ENCODE results near the gene PHLPP1.

Gene PHLPP1

DNA sequence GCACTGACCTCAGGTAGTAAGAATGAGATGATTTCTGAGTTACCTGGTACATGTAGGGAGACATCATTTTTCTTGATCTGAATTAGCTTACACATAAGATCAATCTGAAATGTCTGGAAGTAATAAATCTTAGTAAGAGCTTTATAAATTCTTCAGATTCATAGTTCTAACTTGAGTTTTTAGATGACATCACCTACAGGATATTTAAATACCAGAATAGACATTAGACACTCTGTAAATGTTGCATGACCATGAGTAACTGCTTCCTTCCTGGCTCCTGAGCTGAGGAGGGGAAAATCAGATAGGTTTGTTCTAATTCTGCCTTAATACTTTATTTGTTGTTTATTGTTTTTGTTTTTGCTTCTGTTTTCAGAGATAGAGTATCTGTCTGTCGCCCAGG, 181.8 kb downstream of the PHLPP1 start:
- Histone ChIP-seq H3K27ac (no peak overlapping the region), H3K79me2 (no peaks in the 10 kb centered on the region), H3K4me1 (peaks cover 6% of the 10 kb centered on the region), H3K9ac (no peak overlapping the region), H3K4me3 (ENCODE audit: low read depth, low read length) (no peak overlapping the region), H3K27me3 (ENCODE audit: control insufficient read depth, insufficient read depth, low read length) (no peaks in the 10 kb centered on the region), H3K36me3 (ENCODE audit: control insufficient read depth, insufficient read depth, low read length) (no peaks in the 10 kb centered on the region), H3K9me3 (ENCODE audit: control insufficient read depth, low read length) (no peaks in the 10 kb centered on the region), H2AFZ (no peak overlapping the region), H3K4me2 (ENCODE audit: low read length) (no peak overlapping the region)
- TF ChIP-seq, protein P1, sequence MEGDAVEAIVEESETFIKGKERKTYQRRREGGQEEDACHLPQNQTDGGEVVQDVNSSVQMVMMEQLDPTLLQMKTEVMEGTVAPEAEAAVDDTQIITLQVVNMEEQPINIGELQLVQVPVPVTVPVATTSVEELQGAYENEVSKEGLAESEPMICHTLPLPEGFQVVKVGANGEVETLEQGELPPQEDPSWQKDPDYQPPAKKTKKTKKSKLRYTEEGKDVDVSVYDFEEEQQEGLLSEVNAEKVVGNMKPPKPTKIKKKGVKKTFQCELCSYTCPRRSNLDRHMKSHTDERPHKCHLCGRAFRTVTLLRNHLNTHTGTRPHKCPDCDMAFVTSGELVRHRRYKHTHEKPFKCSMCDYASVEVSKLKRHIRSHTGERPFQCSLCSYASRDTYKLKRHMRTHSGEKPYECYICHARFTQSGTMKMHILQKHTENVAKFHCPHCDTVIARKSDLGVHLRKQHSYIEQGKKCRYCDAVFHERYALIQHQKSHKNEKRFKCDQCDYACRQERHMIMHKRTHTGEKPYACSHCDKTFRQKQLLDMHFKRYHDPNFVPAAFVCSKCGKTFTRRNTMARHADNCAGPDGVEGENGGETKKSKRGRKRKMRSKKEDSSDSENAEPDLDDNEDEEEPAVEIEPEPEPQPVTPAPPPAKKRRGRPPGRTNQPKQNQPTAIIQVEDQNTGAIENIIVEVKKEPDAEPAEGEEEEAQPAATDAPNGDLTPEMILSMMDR (IDR thresholded peaks at IDR 0.05) = no peak

DNA sequence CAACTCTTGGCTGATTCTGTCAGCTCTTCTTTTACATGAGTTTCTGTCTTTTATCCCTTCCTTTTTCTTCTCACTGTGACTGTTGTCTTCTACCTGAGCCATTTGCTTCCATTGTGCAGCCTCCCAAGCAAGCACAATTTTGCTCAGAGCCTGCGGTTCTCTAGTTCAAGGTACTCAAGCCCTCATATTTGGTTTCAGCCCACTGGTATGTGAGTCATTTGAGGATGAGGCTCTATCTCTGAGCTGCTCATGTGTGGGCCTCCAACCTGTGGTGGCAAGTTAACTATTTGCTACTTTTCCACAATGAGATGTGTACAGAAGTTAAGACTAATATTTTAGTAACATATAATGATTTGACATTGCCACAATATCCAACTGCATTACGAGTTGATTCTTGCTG, 183.0 kb downstream of the PHLPP1 start:
- no peaks in the 10 kb centered on the region for H3K36me3 ChIP-seq (ENCODE audit: control insufficient read depth, insufficient read depth, low read length)
- H3K4me1 ChIP-seq = peaks cover 6% of the 10 kb centered on the region
- H3K4me3 ChIP-seq (ENCODE audit: low read depth, low read length) = no peak overlapping the region
- TF ChIP-seq, protein P1 (IDR thresholded peaks at IDR 0.05) = no peak
- H3K9me3 ChIP-seq (ENCODE audit: control insufficient read depth, low read length) = no peaks in the 10 kb centered on the region
- no peaks in the 10 kb centered on the region for H3K27me3 ChIP-seq (ENCODE audit: control insufficient read depth, insufficient read depth, low read length)
- H3K9ac ChIP-seq = no peak overlapping the region
- H3K79me2 ChIP-seq = no peaks in the 10 kb centered on the region
- no peak overlapping the region for H3K4me2 ChIP-seq (ENCODE audit: low read length)
- no peak overlapping the region for H3K27ac ChIP-seq
- H2AFZ ChIP-seq = no peak overlapping the region

DNA sequence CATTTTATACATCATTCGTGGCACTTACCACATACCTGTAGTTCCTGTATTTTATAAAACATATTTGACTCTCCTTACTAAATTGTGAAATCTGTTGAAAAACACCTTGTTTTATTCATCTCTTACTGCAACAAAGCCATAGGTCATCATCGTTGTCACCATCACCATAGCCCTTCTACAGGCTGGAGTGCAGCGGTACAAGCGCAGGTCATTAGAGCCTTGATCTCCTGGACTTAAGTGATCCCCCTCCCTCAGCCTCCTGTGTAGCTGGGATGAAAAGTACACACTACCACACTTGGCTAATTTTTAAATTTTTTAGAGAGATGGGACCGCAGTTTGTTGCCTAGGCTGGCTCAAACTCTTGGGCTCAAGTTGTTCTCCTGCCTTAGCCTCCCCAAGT, 184.2 kb downstream of the PHLPP1 start:
- H3K4me1 ChIP-seq = peaks cover 3% of the 10 kb centered on the region
- H3K79me2 ChIP-seq = no peaks in the 10 kb centered on the region
- H2AFZ ChIP-seq = no peak overlapping the region
- no peaks in the 10 kb centered on the region for H3K27me3 ChIP-seq (ENCODE audit: control insufficient read depth, insufficient read depth, low read length)
- H3K9ac ChIP-seq = no peak overlapping the region
- no peak overlapping the region for H3K4me2 ChIP-seq (ENCODE audit: low read length)
- no peaks in the 10 kb centered on the region for H3K9me3 ChIP-seq (ENCODE audit: control insufficient read depth, low read length)
- no peak overlapping the region for H3K4me3 ChIP-seq (ENCODE audit: low read depth, low read length)
- H3K27ac ChIP-seq = no peak overlapping the region
- H3K36me3 ChIP-seq (ENCODE audit: control insufficient read depth, insufficient read depth, low read length) = no peaks in the 10 kb centered on the region
- TF ChIP-seq, protein P1 (IDR thresholded peaks at IDR 0.05) = no peak

- TF ChIP-seq, protein P1 (IDR thresholded peaks at IDR 0.05) = no peak
- H3K4me3 ChIP-seq (ENCODE audit: low read depth, low read length) = no peak overlapping the region
- no peaks in the 10 kb centered on the region for H3K36me3 ChIP-seq (ENCODE audit: control insufficient read depth, insufficient read depth, low read length)
- no peak overlapping the region for H3K4me2 ChIP-seq (ENCODE audit: low read length)
- no peak overlapping the region for H3K27ac ChIP-seq
- no peaks in the 10 kb centered on the region for H3K79me2 ChIP-seq
- no peaks in the 10 kb centered on the region for H3K9me3 ChIP-seq (ENCODE audit: control insufficient read depth, low read length)
- H3K9ac ChIP-seq = no peak overlapping the region
- no peak overlapping the region for H2AFZ ChIP-seq
- H3K4me1 ChIP-seq = peaks cover 8% of the 10 kb centered on the region
- H3K27me3 ChIP-seq (ENCODE audit: control insufficient read depth, insufficient read depth, low read length) = no peaks in the 10 kb centered on the region
Observed at GRCh38 chr18:62900132-62900883, 185.0 kb downstream of the PHLPP1 start.

GRCh38 chr18:62902776-62903175, 187.4 kb downstream of the PHLPP1 start:
- Histone ChIP-seq H2AFZ (no peak overlapping the region), H3K4me3 (ENCODE audit: low read depth, low read length) (no peak overlapping the region), H3K9ac (no peak overlapping the region), H3K9me3 (ENCODE audit: control insufficient read depth, low read length) (no peaks in the 10 kb centered on the region), H3K27me3 (ENCODE audit: control insufficient read depth, insufficient read depth, low read length) (no peaks in the 10 kb centered on the region), H3K79me2 (no peaks in the 10 kb centered on the region), H3K27ac (no peak overlapping the region), H3K4me2 (ENCODE audit: low read length) (no peak overlapping the region), H3K36me3 (ENCODE audit: control insufficient read depth, insufficient read depth, low read length) (no peaks in the 10 kb centered on the region), H3K4me1 (peaks cover 8% of the 10 kb centered on the region)
- TF ChIP-seq, protein P1 (IDR thresholded peaks at IDR 0.05) = no peak
